GM19397 (cell line): ENCODE data around the gene CAB39L.

Experiments used
- ATAC-seq: cut with Tn5 transposase; IDR thresholded peaks from one replicate; pipeline ENCODE4 v1.9.1; 2021; ENCODE audit warnings: mild to moderate bottlenecking, moderate library complexity; ENCODE audit not compliant: unreplicated experiment

CAB39L gene

DNA sequence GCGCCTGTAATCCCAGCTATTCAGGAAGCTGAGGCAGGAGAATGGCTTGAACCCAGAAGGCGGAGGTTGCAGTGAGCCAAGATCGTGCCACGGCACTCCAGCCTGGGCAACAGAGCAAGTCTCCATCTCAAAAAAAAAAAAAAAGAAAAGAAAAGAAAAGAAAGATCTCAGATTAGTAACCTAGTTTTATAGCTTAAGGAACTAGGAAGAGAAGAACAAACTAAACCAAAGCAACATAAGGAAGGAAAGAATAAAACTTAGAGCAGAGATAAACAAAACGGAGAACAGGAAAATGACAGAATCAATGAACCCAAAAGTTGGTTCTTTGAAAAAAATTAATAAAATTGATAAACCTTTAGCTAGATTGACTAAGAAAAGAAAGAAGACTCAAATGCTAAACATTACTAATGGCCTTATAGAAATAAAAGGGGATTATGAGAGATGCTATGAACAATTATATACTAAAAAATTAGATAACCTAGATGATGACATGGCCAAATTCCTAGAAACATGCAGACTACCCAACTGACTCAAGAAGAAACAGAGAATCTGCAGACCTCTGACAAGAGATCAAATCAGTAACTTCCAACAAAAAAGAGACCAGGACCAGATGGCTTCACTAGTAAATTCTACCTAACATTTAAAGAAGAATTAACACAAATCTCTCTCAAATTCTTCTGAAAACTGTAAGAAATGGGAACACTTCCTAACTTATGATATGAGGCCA lies 127.9 kb downstream of the CAB39L start:
- no peak for ATAC-seq

DNA sequence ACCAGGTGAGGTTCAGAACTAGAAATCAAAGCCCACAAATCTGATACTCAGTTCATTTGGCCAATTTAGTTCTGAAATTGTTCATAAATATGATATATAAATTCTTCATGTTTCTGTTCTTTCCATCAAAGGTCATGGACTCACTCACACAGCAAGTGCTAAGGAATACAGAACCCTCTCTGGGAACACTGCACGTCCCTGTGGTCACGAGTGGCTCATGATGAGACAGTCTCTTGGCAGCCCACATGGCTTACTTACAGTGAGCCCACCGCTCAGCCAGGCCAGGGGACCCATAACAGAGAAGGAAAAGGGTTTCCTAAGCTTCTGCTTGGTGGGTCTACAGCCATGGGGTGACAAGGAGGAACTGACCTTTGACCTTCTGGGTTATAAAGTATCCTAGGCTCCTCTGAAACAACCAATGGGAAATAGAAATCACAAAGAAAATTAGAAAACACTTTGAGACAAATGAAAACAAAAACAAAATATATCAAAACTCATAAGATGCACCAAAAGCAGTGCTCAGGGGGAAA lies 128.8 kb downstream of the CAB39L start:
- no peak for ATAC-seq

DNA sequence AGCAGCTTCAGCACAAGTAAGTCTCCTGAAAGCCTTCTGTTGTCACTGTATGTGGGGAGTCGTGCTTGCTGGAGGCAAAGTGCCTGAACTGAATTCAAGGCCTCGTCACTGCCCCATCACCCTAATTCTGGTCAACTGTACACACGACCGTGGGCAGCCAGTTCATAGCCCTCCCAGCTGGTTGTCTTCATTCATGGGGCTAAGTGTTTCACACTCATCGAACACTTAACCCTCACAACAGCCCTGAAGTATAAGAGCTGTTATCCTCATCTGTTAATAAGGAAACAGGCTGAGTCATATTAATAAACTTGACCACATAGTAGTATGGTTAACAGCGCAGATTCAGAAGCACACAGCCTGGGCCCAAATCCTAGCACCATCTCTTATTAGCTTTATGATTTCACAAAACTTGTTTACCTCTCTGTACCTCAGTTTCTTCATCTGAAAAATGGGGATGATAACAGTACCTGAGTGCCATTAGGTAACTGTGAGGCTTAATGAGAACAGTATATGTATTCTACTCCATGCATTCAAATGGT lies 129.5 kb downstream of the CAB39L start:
- ATAC-seq = no peak

DNA sequence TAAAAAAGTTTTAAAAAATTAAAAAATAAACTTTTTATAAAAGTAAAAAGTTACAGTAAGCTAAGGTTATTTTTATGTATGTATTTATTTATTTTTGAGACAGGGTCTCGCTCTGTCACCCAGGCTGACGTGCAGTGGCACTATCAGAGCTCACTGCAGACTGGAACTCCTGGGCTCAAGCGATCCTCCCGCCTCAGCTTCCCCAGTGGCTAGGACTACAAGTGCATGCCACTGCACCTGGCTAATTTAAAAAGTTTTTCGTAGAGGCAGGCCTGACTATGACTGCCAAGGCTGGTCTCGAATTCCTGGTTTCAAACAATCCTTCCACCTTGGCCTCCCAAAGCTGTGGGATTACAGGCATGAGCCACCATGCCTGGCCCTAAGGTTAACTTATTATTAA lies 132.0 kb downstream of the CAB39L start:
- ATAC-seq = no peak

DNA sequence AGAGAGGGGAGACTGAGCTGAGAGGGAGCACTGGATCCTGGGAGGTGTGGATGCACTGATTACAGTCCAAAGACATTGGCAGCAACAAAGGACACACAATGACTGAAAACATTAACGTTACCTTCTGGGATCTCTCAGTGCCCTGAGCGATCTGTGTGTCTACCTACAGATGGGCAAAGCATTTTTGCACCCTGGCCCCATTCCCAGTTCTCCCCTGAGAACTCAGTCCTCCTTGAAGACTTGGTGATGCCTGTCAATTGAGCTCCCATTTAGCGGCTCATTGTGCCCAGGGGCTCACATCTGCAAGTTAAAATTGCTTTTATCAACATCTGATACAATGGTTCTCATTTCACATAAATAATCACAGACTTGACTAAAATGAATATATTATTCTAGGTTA lies 133.6 kb downstream of the CAB39L start:
- no peak for ATAC-seq

DNA sequence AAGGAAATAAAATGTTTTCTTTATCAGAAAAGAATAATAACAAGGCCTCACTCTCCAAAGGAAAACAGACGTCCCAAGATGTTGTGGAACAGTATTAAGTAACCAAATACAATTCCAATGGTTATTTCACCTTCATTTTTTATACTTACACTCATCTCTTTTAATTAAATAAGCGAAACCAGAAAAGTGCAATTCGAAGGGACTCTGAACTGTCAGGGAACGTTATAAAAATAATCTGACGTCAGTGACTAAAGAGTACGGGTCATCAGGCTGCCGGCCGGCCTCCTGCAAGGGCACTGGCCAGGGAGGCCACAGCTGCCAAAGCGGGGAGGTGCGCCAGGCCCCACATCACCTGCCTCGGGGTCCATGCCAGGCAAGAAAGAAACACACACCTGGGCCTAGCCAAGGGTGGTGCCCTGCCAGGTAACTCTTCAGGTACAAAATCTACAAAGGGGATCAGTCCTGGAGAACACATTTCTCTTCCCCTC lies 134.9 kb downstream of the CAB39L start:
- no peak for ATAC-seq

DNA sequence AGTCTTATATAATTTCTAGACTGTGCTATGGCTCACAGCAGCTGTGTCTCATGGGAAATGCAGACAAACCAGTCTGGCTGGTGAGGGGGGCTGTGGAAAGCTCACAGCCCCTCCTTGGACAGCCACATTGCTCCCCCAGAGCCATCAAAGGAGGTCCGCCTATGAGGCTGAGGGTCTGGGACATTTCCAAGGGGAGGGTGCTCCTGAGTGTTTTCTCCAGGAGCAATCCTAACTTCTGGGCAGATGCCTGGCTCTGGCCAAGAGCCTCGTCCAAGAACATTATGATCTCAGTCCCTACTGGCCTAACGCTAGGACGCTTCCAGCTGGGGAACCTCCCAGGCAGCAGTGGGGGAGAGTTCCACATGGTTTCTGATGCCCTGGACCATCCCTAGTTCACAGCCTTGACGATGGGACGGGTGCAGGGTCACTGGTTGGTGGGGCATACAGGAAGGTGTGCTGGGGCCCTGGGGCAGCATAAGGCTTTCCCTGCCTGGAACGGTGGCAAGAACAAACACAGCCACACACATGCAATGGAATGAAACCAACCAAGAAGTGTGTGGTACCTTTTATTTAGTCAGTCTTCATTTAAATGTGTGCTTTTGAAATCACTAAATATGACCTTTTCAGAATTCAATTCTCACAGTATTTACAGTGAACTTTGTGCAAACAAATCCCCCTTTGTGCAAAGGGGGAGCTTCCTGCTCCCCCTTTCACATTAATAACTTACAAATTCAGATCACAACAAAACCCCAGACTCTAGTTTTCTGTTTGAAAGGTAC lies 135.6 kb downstream of the CAB39L start:
- ATAC-seq = no peak

DNA sequence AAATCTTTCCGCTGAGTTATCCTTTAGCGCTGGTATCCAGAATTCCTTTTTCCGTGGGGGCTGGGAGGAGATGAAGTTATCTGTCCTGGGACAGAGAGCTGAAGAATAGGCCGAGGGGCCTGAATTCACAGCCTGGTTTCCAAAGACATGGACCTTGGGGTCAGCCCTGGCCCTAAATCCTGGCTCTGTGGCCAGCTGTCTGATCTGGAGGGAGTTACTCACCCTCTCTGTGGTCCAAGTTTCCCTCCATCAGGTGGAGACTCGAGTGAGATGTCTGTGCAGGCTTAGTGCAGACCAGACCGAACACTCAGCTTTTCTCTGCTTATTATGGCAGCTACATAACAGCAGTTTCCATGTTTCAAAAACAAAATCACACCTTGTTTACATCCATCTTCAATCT lies 136.5 kb downstream of the CAB39L start:
- ATAC-seq = no peak

DNA sequence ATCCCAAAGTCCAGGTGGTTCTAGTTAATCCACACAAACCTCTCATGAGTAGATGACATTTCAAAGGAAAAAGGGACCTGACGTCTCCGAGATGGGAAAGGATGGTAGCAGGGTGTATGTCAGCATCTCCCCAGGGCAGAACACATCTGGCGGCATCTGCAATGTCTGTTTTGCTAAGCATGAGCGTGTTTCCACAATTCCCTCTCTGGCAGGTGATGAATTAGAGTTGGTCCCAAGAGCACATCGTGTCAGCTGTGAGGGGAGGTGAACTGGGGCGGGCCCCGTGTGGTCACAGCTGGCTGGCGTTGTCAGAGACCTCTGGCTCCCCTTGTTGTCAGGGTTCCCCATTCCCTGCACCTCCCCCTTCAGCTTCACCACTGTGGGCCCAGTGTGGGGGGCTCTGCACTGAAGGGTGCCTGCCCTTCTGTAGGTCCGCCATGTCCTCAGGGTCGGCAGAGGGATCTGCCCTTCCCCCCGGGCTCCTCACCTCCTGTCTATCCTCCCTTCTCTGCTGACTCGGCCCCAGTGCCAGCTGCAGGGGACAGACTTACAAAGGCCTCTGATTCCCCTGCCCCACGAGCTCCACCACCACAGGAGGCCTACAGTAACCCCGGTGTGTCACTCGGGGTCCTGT lies 138.0 kb downstream of the CAB39L start:
- ATAC-seq = no peak

DNA sequence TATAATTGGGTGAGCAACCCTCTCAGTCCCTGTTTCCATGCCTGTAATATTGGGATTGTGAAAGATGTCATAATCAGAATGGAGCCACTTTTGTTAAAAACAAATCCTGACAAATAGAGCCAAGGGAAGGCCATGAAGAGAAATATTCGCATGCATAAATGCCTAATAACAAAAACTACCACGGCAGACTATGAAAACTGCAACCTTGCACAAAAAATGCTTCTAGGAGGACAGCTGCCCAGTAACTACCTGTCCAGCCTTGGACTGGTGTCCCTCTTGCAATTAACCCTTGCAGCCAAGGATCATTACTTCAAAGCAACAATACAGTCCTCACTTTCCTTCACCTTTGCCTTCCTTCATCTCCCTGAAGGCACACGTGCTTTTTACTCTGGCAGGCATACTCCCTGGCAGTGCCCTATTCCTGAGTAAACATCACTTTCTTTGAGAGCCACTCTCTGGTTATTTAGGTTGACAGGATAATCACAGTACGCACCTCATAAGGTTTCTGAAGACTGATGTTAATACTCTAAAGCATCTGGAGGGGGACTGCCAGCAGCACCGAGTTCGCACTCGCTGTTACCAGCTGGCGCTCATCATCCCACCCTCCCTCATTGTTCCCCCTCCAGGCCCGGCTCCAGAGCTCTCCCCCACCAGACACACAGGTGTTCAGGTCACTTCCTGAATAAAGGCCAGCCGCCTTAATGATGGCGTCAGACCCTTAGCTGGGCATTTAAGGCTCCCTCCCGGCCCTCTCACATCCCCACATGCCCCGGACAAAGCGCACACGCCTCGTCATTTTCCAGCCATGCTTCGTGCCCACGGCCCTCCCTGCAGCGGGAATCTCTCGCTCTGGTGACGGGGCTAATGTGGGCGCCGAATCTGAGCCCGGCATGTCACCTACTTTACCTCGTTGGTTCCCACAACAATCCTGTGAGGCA lies 138.8 kb downstream of the CAB39L start:
- no peak for ATAC-seq

DNA sequence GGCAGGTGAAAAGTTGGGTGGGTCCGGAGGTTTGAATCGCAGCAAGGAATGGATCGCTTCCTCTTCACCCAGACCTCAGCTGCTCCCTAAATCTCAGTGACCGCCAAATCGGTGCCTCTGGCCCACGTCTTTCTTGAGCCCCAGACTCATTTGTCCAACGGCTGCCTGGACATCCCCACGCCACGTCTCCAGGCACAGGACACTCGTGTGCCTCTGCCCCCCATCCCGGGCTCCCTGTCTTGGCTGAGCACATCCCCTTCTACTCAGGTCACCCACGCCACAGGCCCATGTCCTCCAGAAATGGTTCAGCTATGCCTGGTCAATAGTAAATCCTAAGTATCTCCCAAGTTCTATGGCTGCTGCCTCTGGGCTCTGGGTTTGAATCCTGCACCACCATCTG lies 139.5 kb downstream of the CAB39L start:
- ATAC-seq = no peak

DNA sequence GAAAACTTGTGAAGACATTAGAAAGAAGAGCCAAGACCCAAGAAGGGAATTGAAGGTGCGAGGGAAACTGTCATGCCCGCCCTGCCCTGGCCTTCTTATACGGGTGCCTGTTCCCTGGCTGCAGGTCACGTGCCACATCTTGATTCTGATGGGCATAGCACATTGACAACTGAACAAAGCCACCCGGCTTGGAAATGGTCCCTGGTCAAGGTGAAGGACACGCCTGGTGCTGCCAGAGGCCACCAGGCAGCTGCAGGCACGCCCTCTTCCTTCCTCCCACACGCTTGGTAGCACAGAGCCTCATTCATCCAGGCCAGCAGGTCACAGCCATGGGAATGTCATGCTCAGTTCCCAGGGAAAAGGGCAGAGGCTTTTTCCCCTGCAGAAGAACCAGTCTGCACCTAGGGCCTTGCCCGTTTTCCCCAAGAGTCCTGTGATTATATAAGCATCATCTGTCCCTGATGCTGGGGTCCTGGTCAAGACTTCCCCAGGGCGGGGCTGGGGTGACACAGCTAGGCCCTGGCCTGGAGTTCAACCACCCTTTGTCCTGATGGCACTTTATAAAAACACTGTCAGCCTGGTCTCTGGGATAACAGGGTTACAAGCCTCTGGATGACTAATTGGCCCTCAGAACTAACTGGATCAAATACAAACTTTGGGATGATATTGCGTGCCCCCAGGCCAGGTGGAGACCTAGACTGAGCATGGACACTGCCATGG lies 140.2 kb downstream of the CAB39L start:
- no peak for ATAC-seq

DNA sequence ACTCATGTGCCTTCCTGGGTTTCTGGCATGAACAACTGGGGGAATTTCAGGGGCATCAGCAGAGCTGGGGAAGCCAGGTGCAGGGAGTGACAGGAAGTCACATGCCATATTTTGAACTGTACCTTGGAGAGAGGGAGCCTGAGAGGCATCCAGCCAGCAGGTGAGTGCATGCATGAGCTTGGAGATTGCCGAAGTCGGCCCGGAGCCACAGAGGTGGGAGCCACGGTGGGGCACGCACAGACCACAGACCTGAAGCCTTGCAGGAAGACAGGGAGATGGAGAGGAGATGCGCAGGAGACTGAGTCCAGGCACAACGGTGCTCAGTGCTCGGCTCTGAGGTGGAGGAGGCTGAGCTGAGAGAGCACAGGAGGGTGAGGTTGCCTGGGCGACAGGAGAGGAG lies 141.0 kb downstream of the CAB39L start:
- no peak for ATAC-seq

DNA sequence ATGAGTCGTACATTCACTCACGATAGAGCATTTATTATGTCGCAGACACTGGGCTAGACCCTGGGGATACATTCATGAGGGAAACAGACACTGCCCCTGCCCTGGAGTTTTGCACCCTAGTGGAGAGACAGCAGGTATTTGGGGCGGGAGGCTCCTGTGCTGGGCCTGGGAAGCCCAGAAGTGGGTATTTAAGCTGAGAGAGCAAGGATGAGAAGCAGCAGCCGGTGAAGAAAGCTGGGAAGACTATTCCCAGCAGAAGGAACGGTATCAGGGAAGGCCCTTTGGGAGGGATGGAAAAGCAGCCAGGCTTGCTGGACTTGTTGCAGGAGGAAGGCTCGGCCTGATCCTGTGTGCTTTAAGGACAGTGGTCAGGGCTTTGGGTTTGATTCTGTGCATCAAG lies 141.6 kb downstream of the CAB39L start:
- ATAC-seq = no peak

DNA sequence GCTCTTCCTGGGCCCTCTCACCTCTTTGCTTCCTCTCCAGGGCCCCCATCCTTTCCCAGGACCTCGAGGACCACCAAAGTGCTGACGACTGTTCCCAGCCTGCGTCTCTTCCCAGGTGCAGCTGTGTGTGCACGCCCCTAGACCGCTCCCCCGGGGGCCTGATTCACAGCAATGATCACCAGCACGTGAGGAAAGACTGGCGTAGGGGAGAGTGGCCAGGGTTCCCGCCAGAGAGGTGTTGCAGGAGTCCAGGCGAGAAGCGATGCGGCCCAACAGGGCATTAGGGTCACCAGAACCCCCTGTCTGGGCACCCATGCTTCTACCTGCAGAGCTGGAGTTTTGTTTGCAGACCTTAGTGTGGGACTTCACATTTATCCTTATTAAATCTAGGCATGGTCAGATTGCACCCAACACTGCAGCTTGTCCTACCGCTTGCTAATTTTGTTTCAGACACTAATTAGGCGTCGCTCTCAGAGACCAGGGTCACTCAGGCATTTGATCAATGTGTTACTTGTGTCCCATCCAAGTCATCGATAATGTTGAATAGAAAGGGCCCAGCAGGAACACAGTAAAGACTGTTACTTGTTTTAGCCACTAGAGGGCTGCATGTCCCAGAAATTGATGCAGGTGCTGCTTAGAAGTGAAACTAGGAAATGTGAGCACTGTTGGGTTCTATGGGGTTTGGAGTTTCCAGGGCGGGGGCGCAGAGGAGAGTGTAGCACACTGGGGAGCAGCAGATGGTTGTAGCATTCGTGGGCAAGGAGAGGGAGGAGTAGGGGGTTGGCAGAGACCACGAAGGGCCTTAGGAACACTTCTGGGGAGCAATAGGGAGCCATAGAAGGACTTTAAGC lies 142.9 kb downstream of the CAB39L start:
- ATAC-seq = peak; percentile 86

DNA sequence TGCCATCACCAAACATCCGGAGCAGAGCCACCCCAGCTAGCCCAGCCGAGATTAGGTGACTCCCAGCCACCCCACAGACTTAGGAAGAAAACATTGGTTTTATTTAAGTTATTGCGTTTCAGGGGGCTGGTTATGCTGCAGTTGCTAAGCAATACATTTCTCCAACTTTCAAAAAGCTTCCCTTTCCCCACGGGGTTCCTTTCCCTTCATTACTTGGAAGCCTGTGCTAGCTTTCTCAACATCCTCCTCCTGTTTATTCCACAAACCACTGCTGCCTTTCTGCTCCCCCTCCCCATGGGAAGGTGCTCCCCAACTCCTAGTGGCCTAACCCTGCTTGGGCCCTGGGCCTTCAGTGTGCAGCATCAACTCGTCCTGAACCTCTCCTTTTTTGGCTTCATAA lies 143.6 kb downstream of the CAB39L start:
- no peak for ATAC-seq

DNA sequence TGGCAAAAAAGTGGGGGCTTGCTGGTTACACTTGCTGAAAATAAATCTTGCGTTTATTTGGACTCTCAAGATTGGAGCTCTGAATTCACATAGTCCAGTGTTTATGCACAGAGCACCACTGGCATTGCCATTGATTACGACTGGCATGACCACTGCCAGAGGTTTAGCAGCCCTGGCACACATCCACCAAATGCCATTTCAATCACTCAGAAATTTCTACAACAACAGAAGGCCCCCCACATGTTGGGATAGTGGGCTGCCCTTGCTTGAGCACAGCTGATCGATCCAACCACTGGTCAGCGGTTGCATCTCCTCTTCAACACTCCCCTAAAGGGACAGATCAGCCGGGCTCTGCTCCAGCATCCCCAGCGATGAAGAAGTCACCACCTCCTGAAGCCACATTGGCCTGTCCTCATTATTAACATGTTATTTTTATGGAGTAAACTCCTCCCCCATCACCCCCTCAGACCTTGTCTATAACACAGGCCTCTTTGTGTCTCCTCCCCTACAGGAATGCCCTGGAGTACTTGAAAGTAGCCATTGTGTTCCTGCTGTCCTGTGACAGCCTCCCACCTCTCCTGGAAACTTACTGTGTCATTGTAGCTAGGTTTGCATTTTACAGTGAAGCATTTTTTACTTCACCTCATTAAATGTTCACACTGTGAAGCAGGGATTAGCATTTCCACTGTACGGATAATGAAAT lies 144.8 kb downstream of the CAB39L start:
- no peak for ATAC-seq

DNA sequence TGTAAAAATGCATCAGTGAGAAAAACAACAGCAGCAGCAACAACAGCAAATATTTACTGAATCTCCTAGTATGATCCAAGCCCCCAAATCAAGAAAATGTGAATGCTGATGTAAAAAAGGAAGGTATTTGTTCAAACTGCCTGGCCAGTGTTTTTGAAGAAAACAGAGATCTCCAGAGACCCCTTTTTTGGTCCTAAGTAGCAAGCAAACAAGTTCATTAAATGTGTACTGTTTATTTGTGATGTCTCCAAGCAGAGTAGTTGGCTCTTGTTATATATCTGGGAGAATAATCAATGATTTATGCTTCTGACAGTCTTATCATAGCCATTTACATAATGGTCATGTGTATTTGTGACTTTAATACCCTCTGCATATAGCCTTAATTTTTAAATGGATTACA lies 145.4 kb downstream of the CAB39L start:
- no peak for ATAC-seq
